ENCODE results near the gene SAYSD1. TPM values are rescaled to one million over a fixed set of nuclear protein-coding genes. Genes with fewer than 3 reads are reported as not detected.
A peak's percentile ranks its signal among the peaks of the same experiment; 100 is the strongest.

SAYSD1 gene
- total RNA-seq, 4 donors from 2014 or later = 2.2 to 30.7 (median 21.1) TPM

DNA sequence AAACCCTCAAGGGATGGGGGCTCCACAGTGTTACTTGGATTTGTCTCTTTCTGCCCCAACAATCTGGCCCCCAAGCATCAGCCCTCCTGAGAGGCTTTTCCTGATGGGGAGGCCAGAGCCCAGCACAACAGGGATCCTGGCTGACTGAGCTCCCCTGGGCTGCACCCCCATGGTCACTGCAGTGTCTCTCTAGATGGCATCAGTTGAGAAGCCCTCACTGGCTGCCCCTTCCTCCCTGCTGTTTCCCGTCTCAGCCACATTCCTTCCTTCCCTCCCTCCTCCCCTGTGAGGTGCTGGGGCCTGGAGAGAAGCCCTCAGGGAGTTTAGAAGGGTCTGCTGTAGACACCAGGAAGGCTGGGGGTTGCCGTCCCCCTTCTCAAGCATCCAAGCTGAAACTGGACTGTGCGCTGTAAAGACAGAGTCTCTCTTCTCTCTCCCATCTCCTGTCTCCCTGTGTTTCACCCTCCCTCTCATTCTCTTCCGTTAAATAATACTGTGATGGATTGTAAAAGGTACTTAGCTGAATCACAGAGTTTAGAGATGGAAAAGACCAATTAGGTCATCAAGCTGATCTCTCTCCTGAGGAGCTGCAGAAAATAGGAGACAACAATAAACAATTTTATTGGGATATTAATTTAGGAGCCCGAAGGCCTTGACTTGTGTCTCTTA is 29.7 kb downstream of the SAYSD1 start:
- in situ Hi-C loops (cut with MboI; ENCODE audit: low pct_ligation_motif_present in 1 of 4, low pct_unique_long_range_greater_than_20kb in 1 of 4, low sequenced_read_pairs in 3 of 4) = no loop called here
- DNase-seq = no peak
- H3K4me3 ChIP-seq = no peak overlapping the region
- no peaks in the 10 kb centered on the region for H3K36me3 ChIP-seq
- H3K27me3 ChIP-seq = peaks cover 5% of the 10 kb centered on the region
- H3K27ac ChIP-seq = no peak overlapping the region
- peaks cover 0 to 4% (median 0%) of the 10 kb centered on the region in 4 donors for H3K4me1 ChIP-seq
- no peaks in the 10 kb centered on the region for H3K9me3 ChIP-seq
- intact Hi-C loops (cut with DNase I; ENCODE audit: low total_unique reads) = no loop called here
- 83% methylated on average over 3 to 5 of the region's 5 CpGs for WGBS, 2 donors (ENCODE audit: low coverage in 1 of 2)
- TF ChIP-seq POLR2AphosphoS5 (IDR thresholded peaks at IDR 0.05) (no peak), POLR2A (IDR thresholded peaks at IDR 0.05) (no peak), EP300 (IDR thresholded peaks at IDR 0.05; ENCODE audit: low read depth) (no peak)
- TF ChIP-seq, protein P1, sequence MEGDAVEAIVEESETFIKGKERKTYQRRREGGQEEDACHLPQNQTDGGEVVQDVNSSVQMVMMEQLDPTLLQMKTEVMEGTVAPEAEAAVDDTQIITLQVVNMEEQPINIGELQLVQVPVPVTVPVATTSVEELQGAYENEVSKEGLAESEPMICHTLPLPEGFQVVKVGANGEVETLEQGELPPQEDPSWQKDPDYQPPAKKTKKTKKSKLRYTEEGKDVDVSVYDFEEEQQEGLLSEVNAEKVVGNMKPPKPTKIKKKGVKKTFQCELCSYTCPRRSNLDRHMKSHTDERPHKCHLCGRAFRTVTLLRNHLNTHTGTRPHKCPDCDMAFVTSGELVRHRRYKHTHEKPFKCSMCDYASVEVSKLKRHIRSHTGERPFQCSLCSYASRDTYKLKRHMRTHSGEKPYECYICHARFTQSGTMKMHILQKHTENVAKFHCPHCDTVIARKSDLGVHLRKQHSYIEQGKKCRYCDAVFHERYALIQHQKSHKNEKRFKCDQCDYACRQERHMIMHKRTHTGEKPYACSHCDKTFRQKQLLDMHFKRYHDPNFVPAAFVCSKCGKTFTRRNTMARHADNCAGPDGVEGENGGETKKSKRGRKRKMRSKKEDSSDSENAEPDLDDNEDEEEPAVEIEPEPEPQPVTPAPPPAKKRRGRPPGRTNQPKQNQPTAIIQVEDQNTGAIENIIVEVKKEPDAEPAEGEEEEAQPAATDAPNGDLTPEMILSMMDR (IDR thresholded peaks at IDR 0.05) = no peak

DNA sequence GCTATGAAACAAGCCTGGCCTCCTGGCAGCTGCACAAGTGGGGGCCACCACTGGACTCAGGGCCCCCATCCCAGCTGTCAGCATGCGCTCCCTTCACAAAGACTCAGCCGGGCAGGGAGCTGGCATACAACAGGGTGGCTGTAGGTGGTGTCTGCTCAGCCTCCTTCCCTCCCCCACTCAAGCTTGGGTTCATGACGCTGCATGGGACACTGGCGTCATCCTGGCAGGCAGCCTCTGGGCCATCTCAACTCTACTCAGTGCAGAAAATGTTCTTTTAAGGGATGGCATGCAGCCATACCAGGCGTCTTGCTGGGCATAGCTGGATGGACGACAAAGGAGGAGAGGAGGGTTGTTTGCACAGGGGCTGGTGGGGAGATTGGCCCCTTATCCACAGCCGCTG is 30.5 kb downstream of the SAYSD1 start:
- Histone ChIP-seq H3K27ac (no peak overlapping the region), H3K36me3 (no peaks in the 10 kb centered on the region), H3K9me3 (no peaks in the 10 kb centered on the region), H3K27me3 (peaks cover 5% of the 10 kb centered on the region), H3K4me3 (no peak overlapping the region), H3K4me1 (peaks cover 0 to 4% (median 0%) of the 10 kb centered on the region in 4 donors)
- 79 to 90% methylated on average over 2 to 7 of the region's 7 CpGs for WGBS, 2 donors (ENCODE audit: low coverage in 1 of 2)
- TF ChIP-seq EP300 (IDR thresholded peaks at IDR 0.05; ENCODE audit: low read depth) (no peak), POLR2A (IDR thresholded peaks at IDR 0.05) (no peak), POLR2AphosphoS5 (IDR thresholded peaks at IDR 0.05) (peak in 1 of 3 donors; percentile 43)
- TF ChIP-seq, protein P1 (IDR thresholded peaks at IDR 0.05) = no peak
- intact Hi-C loops (cut with DNase I; ENCODE audit: low total_unique reads) (no loop called here), in situ Hi-C loops (cut with MboI; ENCODE audit: low pct_ligation_motif_present in 1 of 4, low pct_unique_long_range_greater_than_20kb in 1 of 4, low sequenced_read_pairs in 3 of 4) (no loop called here)
- DNase-seq = no peak

DNA sequence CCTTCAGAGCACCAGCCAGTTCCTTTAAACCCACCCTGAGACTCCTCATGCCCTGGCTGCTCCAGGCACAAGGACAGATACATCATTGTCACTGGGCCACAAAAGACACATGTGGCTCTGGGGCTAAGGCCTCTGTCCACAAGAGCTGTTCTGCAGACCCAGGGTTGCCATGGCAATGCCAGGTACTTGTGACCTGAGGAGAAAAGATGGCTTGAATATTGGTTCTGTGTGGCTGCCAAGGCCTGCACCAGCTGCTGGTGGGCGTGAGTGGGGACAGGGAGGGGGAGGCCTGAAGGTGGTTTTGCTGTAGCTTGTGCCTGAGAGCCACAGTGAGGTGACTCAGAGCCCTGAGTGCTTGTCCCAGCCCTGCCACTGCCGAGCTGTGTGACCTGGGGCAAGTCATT is 31.8 kb downstream of the SAYSD1 start:
- no peaks in the 10 kb centered on the region for H3K27me3 ChIP-seq
- no peaks in the 10 kb centered on the region for H3K9me3 ChIP-seq
- WGBS, 2 donors (ENCODE audit: low coverage in 1 of 2) = 38% methylated on average over 2 of the region's 2 CpGs; no CpG with 5 or more reads in 1 of the 2 donors
- no peaks in the 10 kb centered on the region for H3K36me3 ChIP-seq
- no peak for TF ChIP-seq POLR2A (IDR thresholded peaks at IDR 0.05)
- TF ChIP-seq, protein P1 (IDR thresholded peaks at IDR 0.05) = no peak
- no peak for TF ChIP-seq POLR2AphosphoS5 (IDR thresholded peaks at IDR 0.05)
- in situ Hi-C loops (cut with MboI; ENCODE audit: low pct_ligation_motif_present in 1 of 4, low pct_unique_long_range_greater_than_20kb in 1 of 4, low sequenced_read_pairs in 3 of 4) = no loop called here
- intact Hi-C loops (cut with DNase I; ENCODE audit: low total_unique reads) = no loop called here
- no peak overlapping the region for H3K4me3 ChIP-seq
- no peak overlapping the region for H3K27ac ChIP-seq
- no peak for DNase-seq
- H3K4me1 ChIP-seq = no peaks in the 10 kb centered on the region

DNA sequence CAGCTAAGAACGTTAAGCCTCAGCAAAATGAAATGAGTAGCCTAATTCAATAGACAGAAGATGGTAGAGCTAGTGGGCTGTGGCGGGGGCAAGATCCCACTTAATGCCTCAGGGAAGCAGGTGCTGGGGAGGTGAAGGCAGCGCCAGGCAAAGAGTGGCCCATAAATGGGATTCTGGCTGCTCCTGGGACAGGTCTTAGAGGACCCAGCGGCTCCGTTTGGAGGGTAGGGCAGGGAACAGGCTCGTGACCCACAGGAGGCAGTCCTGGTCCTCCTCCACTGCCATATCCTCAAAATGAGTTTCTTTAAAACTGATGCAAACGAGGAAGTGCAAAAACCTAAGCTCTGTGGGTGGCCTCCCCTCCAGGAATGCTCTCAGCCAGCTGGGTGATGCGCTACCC is 32.7 kb downstream of the SAYSD1 start:
- TF ChIP-seq POLR2AphosphoS5 (IDR thresholded peaks at IDR 0.05) = no peak
- no peak for DNase-seq
- no peaks in the 10 kb centered on the region for H3K4me1 ChIP-seq
- no peak overlapping the region for H3K27ac ChIP-seq
- H3K9me3 ChIP-seq = no peaks in the 10 kb centered on the region
- no peaks in the 10 kb centered on the region for H3K36me3 ChIP-seq
- intact Hi-C loops (cut with DNase I; ENCODE audit: low total_unique reads) (no loop called here), in situ Hi-C loops (cut with MboI; ENCODE audit: low pct_ligation_motif_present in 1 of 4, low pct_unique_long_range_greater_than_20kb in 1 of 4, low sequenced_read_pairs in 3 of 4) (no loop called here)
- no peaks in the 10 kb centered on the region for H3K27me3 ChIP-seq
- 77 to 80% methylated on average over 2 to 8 of the region's 8 CpGs for WGBS, 2 donors (ENCODE audit: low coverage in 1 of 2)
- H3K4me3 ChIP-seq = no peak overlapping the region
